ENCODE results near the gene SLC25A6. TPM values are rescaled to one million over a fixed set of nuclear protein-coding genes. Genes with fewer than 3 reads are reported as not detected.
A peak's percentile ranks its signal among the peaks of the same experiment; 100 is the strongest.
"Not testable (repeated sequence)": the region's sequence is repeated elsewhere in the genome, so short reads cannot be mapped to it uniquely, and the experiment has no call there.

SLC25A6 gene
- polyA plus RNA-seq, 4 donors, result 503 to 757 (median 533) TPM

DNA sequence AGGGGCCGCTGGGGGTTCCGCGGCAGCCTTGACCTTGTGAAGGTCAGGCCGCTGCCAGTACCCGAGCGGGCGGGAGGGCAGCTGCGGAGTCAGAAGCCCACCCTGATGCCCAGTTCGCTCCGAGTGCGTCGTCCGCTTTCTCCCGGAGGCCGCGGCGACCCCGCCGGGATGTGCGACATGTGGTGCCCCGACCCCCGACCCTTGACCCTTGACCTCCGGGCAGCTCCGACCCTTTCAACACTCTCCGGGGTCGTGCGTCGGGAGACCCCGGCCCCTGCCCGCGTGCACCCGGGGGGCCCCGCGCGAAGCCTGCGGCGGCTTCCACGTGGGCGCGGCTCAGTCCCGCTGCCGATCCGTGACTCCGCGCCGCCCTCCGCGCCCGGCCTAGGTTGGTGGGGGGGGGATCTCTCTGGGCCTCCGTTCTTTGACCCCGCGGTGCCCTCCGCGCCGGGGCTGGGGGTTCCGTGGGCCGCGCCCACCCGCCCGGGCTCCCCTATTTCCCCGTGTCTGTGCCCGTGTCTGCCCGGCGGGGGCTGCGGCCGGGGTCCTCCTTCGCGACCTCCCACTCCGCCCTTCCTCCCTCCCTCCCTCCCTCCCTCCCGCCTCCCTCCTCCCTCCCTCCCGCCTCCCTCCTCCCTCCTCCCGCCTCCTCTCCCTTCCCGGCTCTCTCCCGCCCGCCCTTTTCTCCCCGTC is 609 bp upstream of the SLC25A6 start:
- peak; percentile 53 to 64 (median 56) for DNase-seq (ENCODE audit: low read depth in 4 of 4, low spot score in 3 of 4)

DNA sequence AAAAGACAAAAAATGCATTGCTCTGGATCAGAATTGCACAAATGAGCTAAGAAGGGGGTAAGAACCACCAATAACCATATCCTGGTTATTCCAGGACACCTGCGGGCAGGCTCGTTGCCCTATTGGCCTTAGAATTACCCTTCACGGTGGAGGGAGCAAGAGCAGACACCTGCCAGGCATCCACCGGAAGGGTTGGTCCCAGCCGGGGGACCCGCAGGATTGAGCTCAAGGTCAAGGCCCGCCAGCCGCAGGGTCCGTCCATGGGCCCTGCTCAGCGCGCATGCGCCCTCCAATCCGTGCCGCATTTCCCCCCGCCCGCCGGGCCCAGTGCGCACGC is 575 bp downstream of the SLC25A6 start:
- peak in 1 of 4 donors; percentile 80 for DNase-seq (ENCODE audit: low read depth in 4 of 4, low spot score in 3 of 4)

DNA sequence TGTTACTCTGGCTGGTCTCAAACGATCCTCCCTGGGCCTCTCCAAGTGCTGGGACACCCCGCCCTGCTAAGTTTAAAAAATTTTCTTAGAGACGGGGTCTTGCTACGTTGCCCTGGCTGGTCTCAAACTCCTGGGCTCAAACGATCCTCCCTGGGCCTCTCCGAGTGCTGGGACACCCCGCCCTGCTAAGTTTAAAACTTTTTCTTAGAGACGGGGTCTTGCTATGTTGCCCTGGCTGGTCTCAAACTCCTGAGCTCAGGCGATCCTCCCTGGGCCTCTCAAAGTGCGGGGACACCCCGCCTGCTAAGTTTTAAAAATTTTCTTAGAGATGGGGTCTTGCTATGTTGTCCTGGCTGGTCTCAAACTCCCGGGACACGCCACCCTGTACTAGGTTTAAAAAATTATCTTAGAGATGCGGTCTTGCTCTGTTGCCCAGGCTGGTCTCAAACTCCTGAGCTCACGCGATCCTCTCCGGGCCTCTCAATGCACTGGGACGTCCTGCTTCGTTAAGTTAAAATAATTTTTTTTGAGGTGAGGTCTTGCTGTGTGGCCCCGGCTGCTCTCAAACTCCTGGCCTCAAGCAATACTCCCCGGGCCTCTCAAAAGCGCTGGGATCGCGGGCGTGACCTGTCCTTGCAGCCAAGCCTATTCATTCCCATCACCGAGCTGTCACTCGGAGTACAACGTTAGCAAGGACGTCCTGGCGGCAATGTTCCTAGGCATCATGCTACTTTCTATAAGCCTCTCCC is 1.1 kb downstream of the SLC25A6 start:
- no peak for DNase-seq (ENCODE audit: low read depth in 4 of 4, low spot score in 3 of 4)

DNA sequence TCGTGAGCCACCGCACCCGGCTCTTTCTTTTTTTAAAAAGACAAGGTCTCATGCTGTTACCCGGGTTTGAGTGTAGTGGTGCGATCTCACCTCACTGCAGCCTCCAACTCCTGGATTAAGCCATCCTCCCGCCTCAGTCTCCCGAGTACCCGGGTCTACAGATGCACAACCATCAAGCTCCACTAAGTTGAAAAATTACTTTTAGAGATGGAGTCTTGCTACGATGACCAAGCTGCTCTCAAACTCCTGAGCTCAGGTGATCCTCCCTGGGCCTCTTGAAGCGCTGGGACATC is 2.0 kb downstream of the SLC25A6 start:
- DNase-seq (ENCODE audit: low read depth in 4 of 4, low spot score in 3 of 4), result no peak

DNA sequence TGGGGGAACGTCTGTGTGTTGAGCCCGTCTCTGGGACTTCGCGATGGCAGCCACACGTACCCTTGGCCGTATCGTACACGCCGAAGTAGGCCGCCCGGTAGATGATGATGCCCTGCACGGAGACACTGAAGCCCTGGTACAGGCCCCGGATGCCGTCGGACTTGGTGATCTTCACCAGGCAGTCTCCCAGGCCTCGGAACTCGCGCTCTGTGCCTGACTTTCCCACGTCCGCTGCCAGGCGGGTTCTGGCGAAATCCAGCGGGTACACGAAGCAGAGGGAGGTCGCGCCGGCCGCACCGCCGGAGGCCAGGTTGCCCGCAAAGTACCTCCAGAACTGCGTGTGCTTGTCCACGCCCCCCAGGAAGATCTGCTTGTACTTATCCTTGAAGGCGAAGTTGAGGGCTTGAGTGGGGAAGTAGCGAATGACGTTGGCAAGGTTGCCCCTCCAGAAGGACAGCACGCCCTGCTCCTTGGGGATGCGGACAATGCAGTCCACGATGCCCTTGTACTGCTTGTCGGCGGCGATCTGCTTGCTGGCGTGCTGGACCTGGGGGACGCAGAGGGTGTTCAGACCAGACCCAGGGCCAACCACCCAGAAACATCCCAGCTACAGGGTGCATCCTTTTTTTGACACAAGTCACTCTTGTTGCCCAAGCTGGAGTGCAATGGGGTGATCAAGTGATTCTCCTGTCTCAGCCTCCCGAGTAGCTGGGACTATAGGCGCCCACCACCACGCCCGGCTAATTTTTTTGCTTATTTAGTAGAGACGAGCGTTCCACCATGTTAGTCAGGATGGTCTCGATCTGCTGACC is 2.5 kb downstream of the SLC25A6 start:
- DNase-seq (ENCODE audit: low read depth in 4 of 4, low spot score in 3 of 4), result no peak

DNA sequence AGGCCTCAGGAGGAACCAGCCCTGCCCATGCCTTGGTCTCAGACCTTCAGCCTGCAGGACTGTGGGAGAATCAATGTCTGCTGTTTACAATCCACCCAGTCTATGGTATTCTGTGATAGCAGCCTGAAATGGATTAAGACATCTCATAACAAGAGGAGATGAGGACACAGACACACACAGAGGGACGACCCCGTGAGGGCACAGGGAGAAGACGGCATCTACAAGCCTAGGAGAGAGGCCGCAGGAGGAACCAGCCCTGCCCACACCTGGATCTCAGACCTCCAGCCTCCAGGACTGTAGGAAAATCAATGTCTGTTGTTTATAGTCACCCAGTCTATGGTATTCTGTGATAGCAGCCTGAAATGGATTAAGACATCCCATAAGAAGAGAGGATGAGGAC is 3.3 kb downstream of the SLC25A6 start:
- DNase-seq (ENCODE audit: low read depth in 4 of 4, low spot score in 3 of 4), result no peak

DNA sequence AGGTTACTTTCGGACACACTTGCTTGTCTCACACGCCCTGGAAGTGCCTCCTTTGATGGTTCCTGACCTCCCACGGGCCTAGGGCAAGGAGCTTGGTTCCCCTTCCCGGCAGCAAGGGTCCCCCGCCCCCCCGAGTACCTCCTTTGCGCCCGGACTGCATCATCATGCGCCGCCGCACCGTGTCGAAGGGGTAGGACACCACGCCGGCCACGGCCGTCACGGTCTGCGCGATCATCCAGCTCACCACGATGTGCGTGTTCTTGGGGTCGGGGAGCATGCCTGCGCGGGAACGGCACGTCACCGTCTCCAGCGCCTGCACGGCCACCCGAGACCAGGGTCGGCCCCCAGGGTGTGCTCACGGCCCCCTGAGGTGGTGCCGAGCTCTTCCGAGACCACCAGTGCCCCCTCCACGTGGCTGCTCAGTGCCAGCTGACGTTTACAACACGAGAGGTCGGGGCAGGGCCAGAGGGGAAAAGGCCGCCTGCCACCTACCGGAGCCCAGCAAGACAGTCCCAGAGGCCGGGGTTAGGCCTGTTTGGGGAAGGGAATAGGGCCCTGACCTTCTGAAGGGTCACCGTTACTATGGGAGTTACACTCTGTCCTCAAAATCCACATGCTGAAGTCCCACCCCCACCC is 4.7 kb downstream of the SLC25A6 start:
- DNase-seq (ENCODE audit: low read depth in 4 of 4, low spot score in 3 of 4), result no peak

DNA sequence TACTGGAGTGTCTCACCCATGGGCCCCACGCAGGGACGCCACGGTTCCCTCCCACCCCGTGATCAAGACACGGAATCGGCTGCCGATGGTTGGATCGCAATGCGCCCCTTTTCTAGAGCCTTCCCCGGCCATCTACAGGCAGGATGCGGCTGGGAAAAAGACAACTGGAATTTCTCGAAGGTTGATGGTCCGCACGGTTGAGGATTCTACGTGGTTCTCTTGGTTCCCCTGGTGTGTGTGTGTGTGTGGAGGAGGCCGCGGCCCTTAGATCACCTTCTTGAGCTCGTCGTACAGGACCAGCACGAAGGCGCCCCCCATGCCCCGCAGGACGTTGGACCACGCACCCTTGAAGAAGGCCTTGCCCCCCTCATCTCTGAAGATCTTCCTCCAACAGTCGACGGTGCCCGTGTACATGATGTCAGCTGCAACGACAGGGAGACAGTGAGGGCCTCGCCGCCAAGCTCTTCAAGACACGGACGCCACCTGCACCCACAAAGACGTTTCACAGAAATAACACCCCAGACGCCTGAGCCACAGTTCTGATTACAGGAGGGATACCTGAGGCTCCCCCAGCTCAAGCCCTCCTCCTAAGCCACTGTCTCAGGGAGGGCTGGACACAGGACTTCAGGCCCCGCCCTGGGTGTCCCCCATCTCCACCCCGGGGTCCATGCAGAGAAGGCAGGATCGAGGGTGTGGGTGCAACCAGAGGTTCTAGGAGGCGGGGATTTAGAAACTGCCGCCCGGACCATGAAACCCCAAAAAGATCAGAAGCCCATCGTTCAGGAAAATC is 5.4 kb downstream of the SLC25A6 start:
- no peak for DNase-seq (ENCODE audit: low read depth in 4 of 4, low spot score in 3 of 4)

DNA sequence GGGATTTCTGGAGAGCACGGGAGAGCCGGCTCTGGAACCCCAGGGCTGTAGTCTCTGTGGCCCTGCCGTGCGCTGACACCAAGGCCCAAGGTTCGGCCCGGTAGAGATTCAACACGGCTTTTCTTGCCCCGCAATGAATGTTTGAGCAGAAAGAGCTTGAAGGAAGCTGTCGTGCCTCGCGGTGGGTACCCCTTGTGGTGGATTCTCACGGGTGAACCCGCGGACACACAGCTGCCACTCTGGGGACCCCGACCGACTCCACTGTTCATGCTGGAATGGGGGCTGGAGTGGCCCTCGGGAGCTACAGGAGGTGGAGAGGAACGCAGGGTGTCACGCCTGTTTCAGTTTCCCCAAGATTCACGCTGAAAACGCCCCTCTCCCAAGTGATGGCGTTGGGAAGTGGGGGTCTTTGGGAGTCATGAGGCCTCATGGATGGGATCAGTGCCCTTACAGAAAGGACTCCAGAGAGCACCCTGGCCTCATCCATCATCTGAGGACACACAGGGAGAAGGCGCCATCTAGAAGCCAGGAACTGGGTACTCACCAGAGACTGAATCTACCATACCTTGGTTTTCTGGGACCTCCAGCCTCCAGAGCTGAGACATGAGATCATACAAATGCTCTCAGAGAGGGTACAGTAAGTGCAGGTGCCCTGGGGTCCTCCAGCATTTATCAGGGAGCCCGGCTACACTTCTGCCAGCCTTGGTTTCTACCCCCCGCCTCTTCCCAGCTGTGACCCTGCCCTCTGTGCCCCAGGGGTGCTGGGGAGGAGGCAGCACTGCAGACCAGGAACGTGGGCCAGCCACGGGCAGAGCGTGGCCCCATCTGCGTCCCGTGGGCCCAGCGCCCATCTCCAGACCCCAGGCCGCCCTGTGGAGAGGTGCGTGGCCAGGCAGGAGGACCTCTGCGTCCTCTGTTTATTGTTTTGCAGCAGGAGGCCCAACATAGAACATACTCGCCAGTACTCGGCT is 6.4 kb downstream of the SLC25A6 start:
- DNase-seq (ENCODE audit: low read depth in 4 of 4, low spot score in 3 of 4), result no peak

DNA sequence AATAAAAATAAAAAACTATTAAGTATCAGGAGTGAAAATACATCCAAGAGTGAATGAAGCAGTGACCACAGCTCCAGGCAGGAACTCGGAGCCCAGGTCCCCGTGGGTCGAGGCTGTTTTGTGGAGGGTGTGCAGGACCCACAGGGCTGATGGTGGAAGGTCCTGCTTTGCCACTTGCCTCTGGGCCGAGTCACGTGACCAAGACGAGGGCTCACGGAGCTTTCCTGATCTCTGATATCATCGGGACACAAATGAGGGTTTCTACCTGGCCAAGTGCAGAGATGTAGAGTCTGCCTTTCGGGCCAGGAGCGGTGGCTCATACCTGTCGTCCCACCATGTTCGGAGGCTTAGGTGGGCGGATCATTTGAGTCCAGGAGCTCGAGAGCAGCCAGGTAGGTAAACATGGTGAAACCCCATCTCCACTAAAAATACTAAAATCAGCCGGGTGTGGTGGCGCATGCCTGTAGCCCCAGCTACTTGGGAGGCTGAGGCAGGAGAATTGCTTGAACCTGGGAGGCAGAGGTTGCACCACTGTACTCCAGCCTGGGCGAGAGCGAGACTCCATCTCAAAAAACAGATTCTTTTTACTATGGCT is 7.2 kb downstream of the SLC25A6 start:
- DNase-seq (ENCODE audit: low read depth in 4 of 4, low spot score in 3 of 4), result no peak

DNA sequence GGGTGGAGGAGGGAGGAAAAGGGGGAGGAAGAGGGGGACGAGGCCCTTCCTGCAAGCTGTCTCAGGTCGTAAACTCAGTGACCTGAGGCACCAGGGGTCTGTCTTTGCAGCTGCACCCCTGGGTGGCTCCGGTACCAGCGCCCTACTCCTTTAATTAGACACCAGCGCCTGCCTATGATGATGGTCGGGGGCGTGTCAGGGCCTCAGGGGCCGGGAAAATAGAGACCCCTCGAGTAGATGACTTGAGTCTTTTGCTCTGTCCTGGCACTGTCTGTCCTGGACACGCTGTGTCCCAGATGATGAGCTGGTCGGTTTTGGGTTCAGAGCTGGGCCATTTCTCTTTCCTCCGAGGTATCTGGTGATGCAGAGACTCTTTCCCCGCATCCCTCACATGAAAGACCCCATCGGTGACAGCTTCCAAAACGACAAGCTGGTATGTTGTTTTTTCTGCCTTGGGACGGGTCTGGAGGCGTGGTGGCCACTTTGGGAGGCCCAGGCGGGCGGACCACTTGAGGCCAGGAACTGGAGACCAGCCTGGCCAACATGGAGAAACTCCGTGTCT is 11.2 kb downstream of the SLC25A6 start:
- DNase-seq (ENCODE audit: low read depth in 4 of 4, low spot score in 3 of 4), result no peak

DNA sequence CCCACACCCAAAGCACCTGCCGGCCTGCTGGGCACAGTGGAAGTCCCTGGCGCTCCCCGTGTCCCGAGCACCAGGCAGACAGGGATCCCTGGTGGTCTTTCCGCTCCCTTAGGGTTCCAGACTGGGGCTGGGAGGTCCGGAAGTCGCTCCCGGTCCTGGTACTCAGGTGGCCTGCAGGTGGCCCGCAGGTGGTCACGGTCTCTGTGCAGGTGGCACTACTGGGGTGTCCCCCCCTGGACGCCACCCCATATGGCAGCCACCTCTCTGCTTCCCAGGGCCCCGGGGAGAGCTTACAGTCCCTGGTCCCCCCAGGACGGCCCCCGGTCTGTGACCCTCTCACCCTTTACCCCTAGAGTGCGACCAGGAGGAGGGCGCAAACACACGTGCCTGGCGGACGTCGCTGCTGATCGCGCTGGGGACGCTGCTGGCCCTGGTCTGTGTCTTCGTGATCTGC is 13.6 kb downstream of the SLC25A6 start:
- no peak for DNase-seq (ENCODE audit: low read depth in 4 of 4, low spot score in 3 of 4)

DNA sequence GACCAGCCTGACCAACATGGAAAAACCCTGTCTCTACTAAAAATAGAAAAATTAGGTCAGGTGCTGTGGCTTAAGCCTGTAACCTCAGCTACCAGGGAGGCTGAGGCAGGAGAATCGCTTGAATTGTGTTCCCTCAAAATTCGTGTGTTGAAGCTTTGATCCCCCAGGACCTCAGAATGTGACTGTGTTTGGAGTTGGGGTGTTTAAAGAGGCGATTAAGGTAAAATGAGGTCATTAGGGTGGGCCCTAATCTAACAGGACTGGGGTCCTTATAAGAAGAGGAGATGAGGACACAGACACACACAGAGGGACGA is 23.6 kb downstream of the SLC25A6 start:
- no peak for DNase-seq (ENCODE audit: low read depth in 4 of 4, low spot score in 3 of 4)

DNA sequence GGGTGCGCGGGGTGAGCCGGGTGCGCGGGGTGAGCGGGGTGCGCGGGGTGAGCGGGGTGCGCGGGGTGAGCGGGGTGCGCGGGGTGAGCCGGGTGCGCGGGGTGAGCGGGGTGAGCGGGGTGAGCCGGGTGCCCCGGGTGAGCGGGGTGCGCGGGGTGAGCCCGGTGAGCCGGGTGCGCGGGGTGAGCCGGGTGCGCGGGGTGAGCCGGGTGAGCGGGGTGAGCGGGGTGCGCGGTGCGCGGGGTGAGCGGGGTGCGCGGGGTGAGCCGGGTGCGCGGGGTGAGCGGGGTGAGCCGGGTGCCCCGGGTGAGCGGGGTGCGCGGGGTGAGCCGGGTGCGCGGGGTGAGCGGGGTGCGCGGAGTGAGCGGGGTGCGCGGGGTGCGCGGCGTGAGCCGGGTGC is 25.6 kb downstream of the SLC25A6 start:
- DNase-seq (ENCODE audit: low read depth in 4 of 4, low spot score in 3 of 4), result not testable (repeated sequence)

DNA sequence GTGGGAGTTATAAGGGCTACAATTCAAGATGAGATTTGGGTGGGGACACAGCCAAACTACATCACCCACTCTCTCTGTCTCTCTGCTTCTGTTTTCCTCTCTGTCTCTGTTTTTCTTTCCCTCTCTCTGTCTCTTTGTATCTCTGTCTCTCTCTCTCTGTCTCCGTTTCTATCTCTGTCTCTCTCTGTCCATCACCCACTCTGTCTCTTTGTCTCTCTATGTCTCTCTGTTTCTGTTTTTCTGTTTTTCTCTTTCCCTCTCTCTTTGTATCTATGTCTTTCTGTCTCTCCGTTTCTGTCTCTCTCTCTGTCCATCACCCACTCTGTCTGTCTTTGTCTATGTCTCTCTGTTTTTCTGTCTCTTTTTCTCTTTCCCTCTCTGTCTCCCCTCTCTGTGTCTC is 30.0 kb downstream of the SLC25A6 start:
- no peak for DNase-seq (ENCODE audit: low read depth in 4 of 4, low spot score in 3 of 4)

DNA sequence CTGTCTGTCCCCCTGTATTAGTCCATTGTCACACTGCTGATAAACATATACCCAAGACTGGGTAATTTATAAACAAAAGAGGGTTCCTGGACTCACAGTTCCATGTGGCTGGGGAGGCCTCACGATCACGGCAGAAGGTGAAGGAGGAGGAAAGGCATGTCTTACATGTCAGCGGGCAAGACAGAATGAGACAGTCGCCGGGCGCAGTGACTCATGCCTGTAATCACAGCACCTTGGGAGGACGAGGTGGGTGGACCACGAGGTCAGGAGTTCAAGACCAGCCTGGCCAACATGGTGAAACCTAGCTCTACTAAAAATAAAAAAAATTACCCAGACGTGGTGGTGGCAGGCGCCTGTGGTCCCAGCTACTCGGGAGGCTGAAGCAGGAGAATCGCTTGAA is 30.6 kb downstream of the SLC25A6 start:
- DNase-seq (ENCODE audit: low read depth in 4 of 4, low spot score in 3 of 4), result no peak

DNA sequence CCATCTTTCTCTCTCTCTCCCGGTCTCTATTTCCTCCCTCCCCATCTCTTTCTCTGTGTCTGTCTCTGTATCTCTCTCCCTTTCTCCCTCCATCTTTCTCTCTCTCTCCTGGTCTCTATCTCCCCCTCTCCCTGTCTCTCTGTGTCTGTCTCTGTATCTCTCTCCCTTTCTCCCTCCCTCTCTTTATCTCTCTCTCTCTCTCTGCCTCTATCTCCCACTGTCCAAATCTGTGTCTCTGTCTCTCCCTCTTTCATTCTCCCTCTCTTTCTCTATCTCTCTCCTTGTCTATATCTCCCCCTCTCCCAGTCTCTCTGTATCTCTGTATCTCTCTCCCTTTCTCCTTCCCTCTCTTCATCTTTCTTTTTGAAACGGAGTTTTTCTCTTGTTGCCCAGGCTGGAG is 31.7 kb downstream of the SLC25A6 start:
- DNase-seq (ENCODE audit: low read depth in 4 of 4, low spot score in 3 of 4), result no peak

DNA sequence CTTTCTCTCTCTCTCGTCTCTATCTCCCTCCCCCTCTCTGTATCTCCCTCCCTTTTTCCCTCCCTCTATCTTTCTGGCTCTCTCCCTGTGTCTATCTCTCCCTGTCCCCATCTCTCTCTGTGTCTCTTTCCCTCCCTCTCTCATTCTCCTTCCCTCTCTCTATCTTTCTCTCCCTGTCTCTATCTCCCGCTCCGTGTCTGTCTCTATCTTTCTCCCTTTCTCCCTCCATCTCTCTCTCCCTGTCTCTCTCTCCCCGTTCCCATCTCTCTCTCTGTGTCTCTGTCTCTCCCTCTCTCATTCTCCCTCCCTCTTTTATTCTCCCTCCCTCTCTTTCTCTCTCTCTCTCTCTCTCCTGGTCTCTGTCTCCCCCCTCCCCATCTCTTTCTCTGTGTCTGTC is 32.4 kb downstream of the SLC25A6 start:
- no peak for DNase-seq (ENCODE audit: low read depth in 4 of 4, low spot score in 3 of 4)
